A549 (cell line): Measurements from ENCODE around the gene ZNF705A. TPM values are rescaled to one million over a fixed set of nuclear protein-coding genes. Genes with fewer than 3 reads are reported as not detected.
"Not testable (repeated sequence)": the region's sequence is repeated elsewhere in the genome, so short reads cannot be mapped to it uniquely, and the experiment has no call there.

ENCODE experiments used
- ATAC-seq, 2 experiments: fragments of 200-7000 bp in 1 of 2; fragments of >200 bp in 1 of 2; cut with Nextera tagmentation in 1 of 2; cut with Tn5 transposase in 1 of 2; 3 replicates each; pipeline versions ENCODE4 v1.8.0 to v1.9.1; 2018 to 2020; ENCODE audit warnings: mild to moderate bottlenecking in 1 of 2, moderate library complexity in 1 of 2
- CTCF ChIA-PET: fragments of 300-600 bp; sonication (Branson Sonifier 250); formaldehyde crosslinking; extraction: SDS; loops from one replicate; lab custom pipeline; 2021; ENCODE audit warnings: antibody characterized with exemption, inconsistent platforms; lab: Yijun Ruan, JAX
- POLR2A ChIA-PET: fragments of 350-600 bp; formaldehyde crosslinking; extraction: SDS; loops from one replicate; lab custom pipeline; 2021; ENCODE audit warnings: antibody characterized with exemption, inconsistent platforms; lab: Yijun Ruan, JAX
- DNase-seq, 2 experiments: peaks; one replicate each; pipeline versions ENCODE4 v3.0.0 to v3.0.0-alpha.2; 2011 to 2016; ENCODE audit warnings: low read depth in 1 of 2, low spot score in 1 of 2
- FAIRE-seq: peaks from 2 replicates; lab custom pipeline; 2011; peaks lifted over from hg19 to GRCh38; lab: Jason Lieb, UNC
- H3K27ac ChIP-seq, 2 experiments: fragments of >200 bp; sonication (Bioruptor Twin); formaldehyde crosslinking; 3 replicates each; pipeline ENCODE4 v1.5.1; 2016 to 2017
- H3K4me1 ChIP-seq: fragments of >200 bp; sonication (Bioruptor Twin); formaldehyde crosslinking; 3 replicates; pipeline ENCODE4 v1.6.1; 2016
- H3K4me2 ChIP-seq: fragments of >200 bp; sonication (Bioruptor Twin); formaldehyde crosslinking; 3 replicates; pipeline ENCODE4 v1.6.1; 2016
- H3K4me3 ChIP-seq: fragments of >200 bp; sonication (Bioruptor Twin); formaldehyde crosslinking; 3 replicates; pipeline ENCODE4 v1.5.1; 2016
- H3K9me3 ChIP-seq: fragments of >200 bp; sonication (Bioruptor Twin); formaldehyde crosslinking; 3 replicates; pipeline ENCODE4 v1.6.1; 2016
- CTCF ChIP-seq: fragments of >200 bp; sonication (Bioruptor Twin); formaldehyde crosslinking; IDR thresholded peaks from 3 replicates; pipeline ENCODE4 v1.5.1; 2016
- EHF ChIP-seq: fragments of 250-450 bp; sonication (Bioruptor Pico); IDR thresholded peaks from 2 replicates; pipeline ENCODE4 v1.5.0; 2020; ENCODE audit warnings: mild to moderate bottlenecking
- FOSL2 ChIP-seq, 2 experiments: fragments of 450-650 bp in 1 of 2; fragments of >200 bp in 1 of 2; sonication (Bioruptor Twin) in 1 of 2; formaldehyde crosslinking; IDR thresholded peaks; 2 replicates each; pipeline versions ENCODE4 v1.5.0 to v1.6.1; 2016 to 2020; ENCODE audit warnings: mild to moderate bottlenecking in 1 of 2, moderate library complexity in 1 of 2
- GATA3 ChIP-seq: IDR thresholded peaks from 2 replicates; pipeline ENCODE4 v1.6.1; 2012; ENCODE audit warnings: borderline replicate concordance
- MYC ChIP-seq: IDR thresholded peaks from 2 replicates; pipeline ENCODE4 v1.6.1; 2012; ENCODE audit warnings: mild to moderate bottlenecking, inconsistent platforms, low read length, improper control_type of control experiment, borderline replicate concordance
- NFE2L2 ChIP-seq: fragments of 150-350 bp; conservative IDR thresholded peaks from 2 replicates; pipeline ENCODE4 v1.6.1; 2014; ENCODE audit warnings: low read length
- POLR2AphosphoS2 ChIP-seq: conservative IDR thresholded peaks from 2 replicates; pipeline ENCODE4 v1.6.1; 2012; ENCODE audit warnings: low read length, improper control_type of control experiment, inconsistent platforms
- RAD21 ChIP-seq, 2 experiments: fragments of >200 bp in 1 of 2; sonication (Bioruptor Twin) in 1 of 2; formaldehyde crosslinking in 1 of 2; IDR thresholded peaks in 1 of 2; conservative IDR thresholded peaks in 1 of 2; 2 replicates in 1 of 2; 3 replicates in 1 of 2; pipeline ENCODE4 v1.6.1; 2012 to 2018; ENCODE audit warnings: inconsistent platforms in 1 of 2
- RARB ChIP-seq: fragments of 250-450 bp; sonication (Bioruptor Pico); IDR thresholded peaks from 2 replicates; pipeline ENCODE4 v1.8.0; 2021; ENCODE audit warnings: mild to moderate bottlenecking, moderate library complexity
- RCOR1 ChIP-seq: fragments of 150-350 bp; IDR thresholded peaks from 2 replicates; pipeline ENCODE4 v1.6.1; 2014; ENCODE audit warnings: antibody characterized with exemption, low read length, low read depth
- SMC3 ChIP-seq: fragments of >200 bp; sonication (Bioruptor Twin); formaldehyde crosslinking; IDR thresholded peaks from 3 replicates; pipeline ENCODE4 v1.6.1; 2018; ENCODE audit warnings: inconsistent platforms
- USF2 ChIP-seq: fragments of 450-650 bp; IDR thresholded peaks from 2 replicates; pipeline ENCODE4 v1.6.1; 2014; ENCODE audit warnings: antibody characterized with exemption
- ZFP36 ChIP-seq: fragments of 450-650 bp; IDR thresholded peaks from 2 replicates; pipeline ENCODE4 v1.6.1; 2014; ENCODE audit warnings: borderline replicate concordance; ENCODE audit not compliant: partially characterized antibody
- ZSCAN20 ChIP-seq: fragments of 250-450 bp; sonication (Bioruptor Pico); IDR thresholded peaks from 2 replicates; pipeline ENCODE4 v1.8.0; 2022; ENCODE audit warnings: mild to moderate bottlenecking, moderate library complexity
- WGBS: methylation state at CpG from one replicate; pipeline ENCODE4 v1.1.6; 2017; ENCODE audit errors: missing lambda C conversion rate; 5-methylcytosine and 5-hydroxymethylcytosine counted together
- polyA plus RNA-seq, 4 experiments: library from polyadenylated mRNA; depleted of rRNA in 3 of 4; stranded (reverse); fragments of >200 nt; fragmentation: RNase III in 1 of 4; extraction: RNeasy Plus Mini Kit Qiagen cat#74134 plus additional on column Dnase treatment in 1 of 4; gene quantifications; 2 replicates in 3 of 4; 3 replicates in 1 of 4; pipeline ENCODE4 v1.2.3, GENCODE V29; 2011 to 2017
- TF ChIP-seq, protein P1 (sequence below): IDR thresholded peaks from 2 replicates; pipeline ENCODE4 v1.6.1; 2012
- TF ChIP-seq, protein P2 (sequence below): fragments of >200 bp; sonication (Bioruptor Twin); formaldehyde crosslinking; IDR thresholded peaks from 2 replicates; pipeline ENCODE4 v1.6.1; 2016

ZNF705A gene
- polyA plus RNA-seq, 2 of the 4 experiments (the other 2 are of a cell fraction), result not detected

DNA sequence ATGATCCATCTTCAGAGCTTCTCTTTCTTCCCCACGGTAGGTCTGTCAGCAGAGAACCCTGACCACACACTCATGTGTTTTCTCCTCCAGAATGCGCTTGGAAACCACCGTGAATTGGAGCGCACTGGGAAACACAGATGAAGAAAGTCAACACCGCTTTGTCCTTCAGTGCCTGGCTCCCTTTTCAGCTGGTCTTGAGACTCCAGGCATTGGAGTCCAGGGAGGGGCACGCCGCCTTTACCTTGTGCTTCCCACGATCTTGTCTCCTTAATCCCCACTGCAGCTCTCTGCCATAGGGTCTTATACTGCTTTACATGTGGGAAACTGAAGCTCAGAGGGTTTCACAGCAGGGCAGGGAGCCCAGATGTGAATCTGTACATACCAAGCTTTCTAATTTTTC, 69.5 kb downstream of the ZNF705A start:
- Histone ChIP-seq H3K27ac (no peak overlapping the region), H3K9me3 (no peaks in the 10 kb centered on the region), H3K4me1 (no peaks in the 10 kb centered on the region), H3K4me2 (no peak overlapping the region), H3K4me3 (no peak overlapping the region)
- WGBS, result 71% methylated on average over 8 of the region's 8 CpGs
- no peak for TF ChIP-seq SMC3
- TF ChIP-seq CTCF, result no peak
- no peak for TF ChIP-seq USF2
- TF ChIP-seq ZFP36, result no peak
- TF ChIP-seq MYC, result no peak
- TF ChIP-seq FOSL2 (IDR thresholded peaks at IDR 0.05), result no peak
- TF ChIP-seq FOSL2 (CRISPR knock-in tag; IDR thresholded peaks at IDR 0.05), result no peak
- TF ChIP-seq POLR2AphosphoS2, result no peak
- TF ChIP-seq RAD21 (conservative IDR thresholded peaks at IDR 0.05 in 1 of 2, IDR thresholded peaks at IDR 0.05 in 1 of 2), result no peak
- no peak for TF ChIP-seq ZSCAN20
- TF ChIP-seq, protein P1, sequence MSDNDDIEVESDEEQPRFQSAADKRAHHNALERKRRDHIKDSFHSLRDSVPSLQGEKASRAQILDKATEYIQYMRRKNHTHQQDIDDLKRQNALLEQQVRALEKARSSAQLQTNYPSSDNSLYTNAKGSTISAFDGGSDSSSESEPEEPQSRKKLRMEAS, result no peak
- no peak for TF ChIP-seq NFE2L2
- TF ChIP-seq, protein P2, sequence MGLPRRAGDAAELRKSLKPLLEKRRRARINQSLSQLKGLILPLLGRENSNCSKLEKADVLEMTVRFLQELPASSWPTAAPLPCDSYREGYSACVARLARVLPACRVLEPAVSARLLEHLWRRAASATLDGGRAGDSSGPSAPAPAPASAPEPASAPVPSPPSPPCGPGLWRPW, result no peak
- no peak for TF ChIP-seq RARB (CRISPR knock-in tag)
- no peak for TF ChIP-seq RCOR1
- TF ChIP-seq EHF, result no peak
- no peak for TF ChIP-seq GATA3
- FAIRE-seq (no peak), DNase-seq (no peak), ATAC-seq (no peak)
- POLR2A ChIA-PET, result no interaction called here
- CTCF ChIA-PET, result no interaction called here

GRCh38 chr12:8226992-8227731, 70.3 kb downstream of the ZNF705A start, which contains the start of gene FAM90A1:
Gene FAM90A1, minus strand, starts transcription at chr12:8227618. Its CDS starts 2,786 bp downstream, at chr12:8224832.
- FAIRE-seq, DNase-seq, POLR2A ChIA-PET, ATAC-seq, H3K9me3 ChIP-seq, H3K4me3 ChIP-seq, H3K27ac ChIP-seq, H3K4me2 ChIP-seq, H3K4me1 ChIP-seq: not testable (repeated sequence)
- 80% methylated on average over 13 of the region's 22 CpGs for WGBS
- CTCF ChIA-PET, result interaction anchor here (1.1 kb wide), 1 partner anchor 118 kb away, joined by 3 read pairs; no protein-coding TSS in a partner anchor

DNA sequence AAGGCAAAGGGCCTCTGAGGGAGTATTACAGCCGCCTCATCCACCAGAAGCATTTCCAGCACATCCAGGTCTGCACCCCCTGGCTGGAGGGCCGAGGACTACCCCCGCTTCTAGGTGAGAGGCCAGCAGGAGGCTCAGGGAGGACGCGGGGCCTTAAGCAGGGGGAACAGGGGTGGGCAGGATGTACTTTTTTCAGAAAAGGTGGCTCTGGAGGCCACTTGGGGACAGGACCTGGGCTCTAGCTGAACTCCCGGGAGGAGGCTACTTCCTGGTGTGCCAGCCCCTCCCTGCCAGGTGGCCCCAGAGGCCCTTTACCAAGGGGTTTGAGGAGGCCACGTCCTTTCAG, 70.9 kb downstream of the ZNF705A start:
- FAIRE-seq, H3K9me3 ChIP-seq, H3K4me3 ChIP-seq, H3K27ac ChIP-seq, DNase-seq, ATAC-seq, POLR2A ChIA-PET, H3K4me2 ChIP-seq, H3K4me1 ChIP-seq: not testable (repeated sequence)
- CTCF ChIA-PET, result interaction anchor here (1.1 kb wide), 1 partner anchor 118 kb away, joined by 3 read pairs; no protein-coding TSS in a partner anchor
- 77% methylated on average over 7 of the region's 7 CpGs for WGBS

- H3K27ac ChIP-seq, H3K4me1 ChIP-seq, DNase-seq, H3K4me3 ChIP-seq, ATAC-seq, FAIRE-seq, H3K9me3 ChIP-seq, POLR2A ChIA-PET, H3K4me2 ChIP-seq: not testable (repeated sequence)
- 91% methylated on average over 11 of the region's 11 CpGs for WGBS
- CTCF ChIA-PET, result interaction anchor here (0.7 to 1.0 kb wide), 2 partner anchors 10 to 120 kb away, joined by 3 read pairs; no protein-coding TSS in a partner anchor
These were observed 71.8 kb downstream of the ZNF705A start for GRCh38 chr12:8228607-8229006.

- H3K27ac ChIP-seq, FAIRE-seq, DNase-seq, H3K4me3 ChIP-seq, H3K4me2 ChIP-seq, POLR2A ChIA-PET, ATAC-seq, H3K4me1 ChIP-seq, H3K9me3 ChIP-seq: not testable (repeated sequence)
- CTCF ChIA-PET, result interaction anchor here (3.7 kb wide), 1 partner anchor 121 kb away, joined by 36 read pairs; no protein-coding TSS in a partner anchor
- 76% methylated on average over 7 of the region's 7 CpGs for WGBS
These were observed 72.7 kb downstream of the ZNF705A start for GRCh38 chr12:8229486-8229885.
